ENCODE data around the gene TPK1.

GRCh38 chr7:144445590-144445989 lies 390.3 kb downstream of the TPK1 start:
- TF ChIP-seq, protein P1, sequence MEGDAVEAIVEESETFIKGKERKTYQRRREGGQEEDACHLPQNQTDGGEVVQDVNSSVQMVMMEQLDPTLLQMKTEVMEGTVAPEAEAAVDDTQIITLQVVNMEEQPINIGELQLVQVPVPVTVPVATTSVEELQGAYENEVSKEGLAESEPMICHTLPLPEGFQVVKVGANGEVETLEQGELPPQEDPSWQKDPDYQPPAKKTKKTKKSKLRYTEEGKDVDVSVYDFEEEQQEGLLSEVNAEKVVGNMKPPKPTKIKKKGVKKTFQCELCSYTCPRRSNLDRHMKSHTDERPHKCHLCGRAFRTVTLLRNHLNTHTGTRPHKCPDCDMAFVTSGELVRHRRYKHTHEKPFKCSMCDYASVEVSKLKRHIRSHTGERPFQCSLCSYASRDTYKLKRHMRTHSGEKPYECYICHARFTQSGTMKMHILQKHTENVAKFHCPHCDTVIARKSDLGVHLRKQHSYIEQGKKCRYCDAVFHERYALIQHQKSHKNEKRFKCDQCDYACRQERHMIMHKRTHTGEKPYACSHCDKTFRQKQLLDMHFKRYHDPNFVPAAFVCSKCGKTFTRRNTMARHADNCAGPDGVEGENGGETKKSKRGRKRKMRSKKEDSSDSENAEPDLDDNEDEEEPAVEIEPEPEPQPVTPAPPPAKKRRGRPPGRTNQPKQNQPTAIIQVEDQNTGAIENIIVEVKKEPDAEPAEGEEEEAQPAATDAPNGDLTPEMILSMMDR (conservative IDR thresholded peaks at IDR 0.05; ENCODE audit: low read depth, low read length), result no peak
- TF ChIP-seq, protein P2, sequence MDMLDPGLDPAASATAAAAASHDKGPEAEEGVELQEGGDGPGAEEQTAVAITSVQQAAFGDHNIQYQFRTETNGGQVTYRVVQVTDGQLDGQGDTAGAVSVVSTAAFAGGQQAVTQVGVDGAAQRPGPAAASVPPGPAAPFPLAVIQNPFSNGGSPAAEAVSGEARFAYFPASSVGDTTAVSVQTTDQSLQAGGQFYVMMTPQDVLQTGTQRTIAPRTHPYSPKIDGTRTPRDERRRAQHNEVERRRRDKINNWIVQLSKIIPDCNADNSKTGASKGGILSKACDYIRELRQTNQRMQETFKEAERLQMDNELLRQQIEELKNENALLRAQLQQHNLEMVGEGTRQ (IDR thresholded peaks at IDR 0.05; ENCODE audit: low read depth, low read length), result no peak
- TF ChIP-seq POLR2A (IDR thresholded peaks at IDR 0.05; ENCODE audit: low read depth, low read length) (no peak), RCOR1 (IDR thresholded peaks at IDR 0.05; ENCODE audit: insufficient replicate concordance, low read length) (no peak), CEBPB (IDR thresholded peaks at IDR 0.05; ENCODE audit: low read depth, low read length) (no peak), BHLHE40 (IDR thresholded peaks at IDR 0.05; ENCODE audit: low read depth, low read length) (no peak), FOS (IDR thresholded peaks at IDR 0.05; ENCODE audit: low read depth, low read length) (no peak), MXI1 (IDR thresholded peaks at IDR 0.05; ENCODE audit: borderline replicate concordance, low read depth, low read length) (no peak), MAZ (IDR thresholded peaks at IDR 0.05; ENCODE audit: borderline replicate concordance, low read depth, low read length) (no peak), RFX5 (IDR thresholded peaks at IDR 0.05; ENCODE audit: low read depth, low read length) (no peak)
